Stromal cell of bone marrow (primary cell): ENCODE measurements around the gene PFKFB2.

Source experiments
- DNase-seq: peaks from one replicate; pipeline ENCODE4 v3.0.0-alpha.2; 2012; ENCODE audit warnings: low read depth

The PFKFB2 gene

DNA sequence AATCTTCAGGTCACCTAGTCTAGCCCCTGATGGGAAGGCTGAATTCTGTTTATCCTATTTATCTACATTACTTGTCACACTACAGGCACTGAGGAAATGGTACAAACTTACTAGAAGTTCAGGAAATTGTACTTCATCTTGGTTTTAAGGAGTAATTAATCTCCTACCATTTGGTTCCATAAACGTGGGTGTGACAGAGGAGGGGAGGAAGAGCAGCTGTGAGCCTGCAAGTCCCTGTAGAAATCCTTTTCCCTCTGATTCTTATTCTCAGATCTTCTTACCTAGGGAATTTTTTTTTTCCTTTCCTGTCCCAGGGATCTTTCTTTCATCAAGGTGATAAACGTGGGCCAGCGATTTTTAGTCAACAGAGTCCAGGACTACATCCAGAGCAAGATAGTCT, 14.1 kb downstream of the PFKFB2 start:
- no peak for DNase-seq

DNA sequence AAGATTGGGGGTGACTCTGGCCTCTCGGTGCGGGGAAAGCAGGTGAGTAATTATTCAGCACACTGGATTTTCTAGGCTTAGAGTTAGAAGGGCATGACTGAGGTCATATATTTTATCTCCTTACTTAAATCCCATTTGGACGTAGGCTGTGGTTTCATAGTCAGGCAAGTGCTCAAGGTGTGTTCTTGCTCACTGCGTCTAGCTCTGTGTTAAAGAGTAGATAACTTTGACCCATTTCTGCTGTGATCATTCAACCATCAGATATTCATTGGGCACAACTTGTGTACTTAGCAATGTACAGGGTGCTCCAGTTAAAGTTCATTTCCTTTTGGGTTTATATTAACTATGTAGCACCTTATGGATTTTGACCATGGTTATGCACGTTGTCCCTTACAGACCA, 14.6 kb downstream of the PFKFB2 start:
- no peak for DNase-seq

DNA sequence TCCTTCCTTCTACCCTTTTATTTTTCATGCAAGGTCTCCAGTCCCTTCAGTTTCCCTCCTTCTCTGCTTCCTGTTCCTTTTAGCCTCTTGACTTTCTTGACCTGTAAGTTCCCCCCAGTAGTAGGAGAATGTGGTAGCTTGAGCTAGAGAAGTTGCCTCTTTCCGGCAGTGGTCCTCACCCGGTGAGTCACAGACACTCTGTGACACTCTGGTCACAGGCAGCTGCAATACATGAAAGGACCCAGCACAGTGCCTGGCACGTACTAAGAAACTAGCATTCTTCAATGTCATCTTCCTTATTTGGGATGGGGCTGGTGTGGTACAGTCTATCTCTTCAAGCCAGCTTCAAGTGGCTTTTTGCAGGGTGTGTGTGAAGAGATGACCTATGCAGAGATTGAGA, 16.0 kb downstream of the PFKFB2 start:
- no peak for DNase-seq

DNA sequence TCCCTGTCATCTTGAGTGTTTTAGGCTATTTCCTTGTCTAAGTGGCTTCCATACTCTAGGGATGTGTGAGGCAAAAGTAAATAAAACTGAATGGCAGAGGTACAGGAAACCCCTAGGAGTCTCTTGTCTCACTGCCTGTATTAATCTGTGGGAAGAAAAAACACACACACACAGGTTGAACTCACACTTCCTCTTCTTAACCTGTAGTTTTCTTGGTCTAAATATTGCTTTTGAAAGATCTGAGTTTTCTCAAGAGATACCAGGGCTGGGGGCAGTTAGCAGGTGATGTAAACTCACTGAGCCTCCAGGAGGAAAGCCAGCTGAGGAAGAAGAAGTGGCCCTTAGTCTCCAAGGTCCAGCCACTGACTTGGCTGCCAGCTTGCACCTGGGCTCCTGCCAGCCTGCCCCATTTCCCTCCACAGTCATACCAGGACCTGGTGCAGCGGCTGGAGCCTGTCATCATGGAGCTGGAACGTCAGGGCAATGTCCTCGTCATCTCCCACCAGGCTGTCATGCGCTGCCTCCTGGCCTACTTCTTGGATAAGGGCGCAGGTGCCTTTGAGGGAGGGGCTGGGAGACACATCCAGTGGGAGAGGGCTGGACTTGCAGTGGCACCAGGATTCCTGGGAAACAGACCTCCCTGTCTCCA, 16.9 kb downstream of the PFKFB2 start:
- DNase-seq = no peak

DNA sequence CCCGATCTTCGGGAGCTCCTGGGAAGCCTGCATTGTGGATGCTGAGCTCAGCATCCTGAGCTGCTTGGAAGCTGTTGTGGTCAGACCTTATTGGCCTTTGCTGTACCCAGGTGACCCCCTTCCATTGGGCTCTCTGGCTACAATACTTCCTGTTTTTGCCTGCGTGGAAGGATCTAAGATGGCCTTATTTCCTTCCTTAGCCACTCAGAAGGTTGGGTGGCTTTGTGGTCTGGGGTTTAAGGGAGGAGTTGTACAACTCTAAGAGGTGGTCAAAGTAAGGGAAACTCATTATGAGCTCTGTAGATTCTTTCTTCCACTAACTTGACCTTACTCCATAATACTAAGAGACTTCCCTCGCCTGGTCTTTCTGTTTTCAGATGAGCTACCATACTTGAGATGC, 17.7 kb downstream of the PFKFB2 start:
- DNase-seq = no peak

DNA sequence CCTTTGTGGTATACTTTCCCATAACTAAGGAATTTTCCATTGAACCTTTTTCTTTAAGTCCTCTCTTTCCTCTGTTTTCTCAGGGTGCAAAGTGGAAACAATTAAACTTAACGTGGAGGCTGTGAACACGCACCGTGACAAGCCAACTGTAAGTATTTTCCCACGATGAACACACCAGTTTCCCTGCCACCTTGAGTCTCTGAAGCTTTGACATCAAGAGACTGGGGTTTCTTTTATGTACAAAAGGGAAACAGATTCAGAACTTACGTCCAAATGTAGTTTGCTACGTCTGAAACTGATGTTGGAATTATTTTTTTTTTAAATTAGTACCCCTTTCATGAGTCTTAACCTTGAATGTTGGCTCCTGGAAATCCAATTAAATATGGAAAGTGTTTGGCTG, 18.4 kb downstream of the PFKFB2 start:
- DNase-seq = no peak

DNA sequence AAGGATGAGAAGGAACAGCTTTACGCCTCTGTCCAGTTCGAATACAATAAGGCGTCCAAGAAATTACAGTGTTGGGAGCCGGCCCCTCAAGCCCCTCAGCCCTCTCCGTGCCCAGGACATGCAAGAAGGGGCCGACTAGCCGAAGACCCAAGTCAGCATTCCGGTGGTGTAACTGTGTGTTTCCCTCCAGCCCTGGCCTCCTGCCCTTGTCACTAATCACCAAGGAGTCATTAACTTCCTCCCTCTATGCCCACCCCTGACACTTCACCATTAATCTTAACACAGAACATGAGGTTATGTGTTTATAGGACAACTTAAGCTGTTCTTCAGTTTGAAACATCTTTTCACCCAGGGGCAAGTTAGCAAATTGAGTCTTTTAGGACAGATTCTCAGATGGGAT, 19.2 kb downstream of the PFKFB2 start:
- no peak for DNase-seq

DNA sequence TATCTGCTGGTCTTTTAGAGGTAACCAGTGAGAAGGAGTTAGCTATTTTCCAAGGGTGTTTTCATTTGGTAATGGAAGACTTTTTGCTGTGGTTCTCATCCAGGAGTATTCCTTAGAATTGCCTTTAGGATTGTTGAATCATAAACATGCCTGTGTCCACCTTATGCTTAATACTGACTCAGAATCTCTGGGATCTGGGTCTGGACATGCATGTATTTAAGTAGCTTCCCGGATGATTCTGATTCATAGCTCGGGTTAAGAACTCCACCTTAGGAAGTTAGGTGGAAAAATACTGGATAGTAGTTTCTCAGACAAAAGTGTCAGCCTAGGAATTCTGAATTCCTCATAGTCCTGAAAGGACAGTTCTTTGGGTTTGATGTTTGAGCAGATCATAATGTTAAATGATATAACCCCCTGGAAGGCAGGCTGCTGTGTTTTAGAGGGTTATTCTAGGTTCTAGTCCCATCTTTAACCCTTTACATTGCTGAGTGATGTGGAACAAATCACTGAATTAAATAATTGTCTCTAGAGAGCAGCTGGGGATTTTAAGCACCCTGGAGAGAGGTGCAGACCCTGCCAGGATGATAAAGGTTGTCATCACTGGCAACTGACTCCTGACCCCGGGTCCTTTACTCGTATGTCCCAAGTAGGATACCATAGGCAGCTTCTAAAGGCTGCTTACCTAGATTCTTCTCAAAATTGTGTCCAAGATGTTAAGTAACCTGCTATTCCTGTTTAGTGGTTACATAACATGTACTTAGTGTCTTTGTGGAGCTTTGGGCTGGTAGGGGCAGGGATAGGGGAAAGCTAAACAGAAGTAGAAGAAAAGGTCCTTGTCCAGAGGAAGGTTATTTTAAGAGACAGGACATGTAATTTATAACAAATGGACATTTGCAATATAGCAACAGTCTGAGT, 21.1 kb downstream of the PFKFB2 start:
- no peak for DNase-seq

DNA sequence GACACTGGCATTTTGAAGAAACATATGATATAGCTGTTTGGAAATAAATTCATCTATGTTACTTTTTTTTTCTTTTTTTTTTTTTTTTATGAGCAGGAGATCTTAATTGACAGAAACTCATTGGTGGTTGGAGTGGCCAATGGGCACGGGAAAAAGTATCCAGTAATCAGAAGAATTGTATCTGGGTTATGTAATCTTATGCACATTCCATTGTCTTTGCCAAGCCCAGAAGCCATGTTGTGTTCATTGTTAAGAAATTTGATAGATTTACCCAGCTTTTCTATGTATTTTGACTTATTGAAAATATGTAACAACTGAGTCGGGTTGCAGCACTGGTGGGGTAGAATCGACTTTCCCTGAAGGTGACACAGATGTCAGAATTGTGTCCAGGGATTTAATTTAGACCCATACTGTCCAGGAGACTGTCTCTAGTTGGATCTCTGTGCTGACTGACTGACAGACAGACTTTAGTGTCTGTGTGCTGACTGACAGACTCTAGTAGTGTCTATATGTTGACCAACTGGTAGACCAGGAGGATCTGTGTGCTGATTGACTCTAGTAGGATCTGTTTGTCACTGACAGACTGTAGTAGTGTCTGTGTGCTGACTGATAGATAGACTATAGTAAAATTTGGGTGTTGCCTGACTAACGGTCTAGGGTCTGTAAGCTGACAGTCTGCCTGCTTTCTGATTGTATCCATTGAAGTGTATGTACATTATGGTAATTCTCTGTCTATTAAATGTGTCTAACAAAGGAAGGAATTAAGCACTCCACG, 23.3 kb downstream of the PFKFB2 start:
- DNase-seq = no peak

DNA sequence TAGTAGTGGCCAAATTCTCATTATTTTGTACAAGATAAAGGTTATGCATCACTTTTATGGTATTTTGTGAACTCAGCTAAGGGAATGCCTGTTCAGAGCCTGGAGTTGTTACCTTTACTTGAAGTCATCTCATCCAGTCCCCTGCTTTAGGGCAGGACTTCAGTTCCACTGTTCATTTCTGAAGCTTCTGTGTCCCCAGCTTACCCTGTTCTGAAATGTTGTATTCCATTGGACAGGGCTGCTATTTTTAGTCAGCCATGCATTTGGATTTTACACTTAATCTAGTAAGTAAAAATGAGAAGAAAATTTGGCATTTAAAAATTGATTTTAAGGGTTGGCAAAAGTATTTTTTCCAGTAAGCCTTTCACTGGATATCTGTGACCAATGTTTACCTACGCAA, 23.9 kb downstream of the PFKFB2 start:
- no peak for DNase-seq

DNA sequence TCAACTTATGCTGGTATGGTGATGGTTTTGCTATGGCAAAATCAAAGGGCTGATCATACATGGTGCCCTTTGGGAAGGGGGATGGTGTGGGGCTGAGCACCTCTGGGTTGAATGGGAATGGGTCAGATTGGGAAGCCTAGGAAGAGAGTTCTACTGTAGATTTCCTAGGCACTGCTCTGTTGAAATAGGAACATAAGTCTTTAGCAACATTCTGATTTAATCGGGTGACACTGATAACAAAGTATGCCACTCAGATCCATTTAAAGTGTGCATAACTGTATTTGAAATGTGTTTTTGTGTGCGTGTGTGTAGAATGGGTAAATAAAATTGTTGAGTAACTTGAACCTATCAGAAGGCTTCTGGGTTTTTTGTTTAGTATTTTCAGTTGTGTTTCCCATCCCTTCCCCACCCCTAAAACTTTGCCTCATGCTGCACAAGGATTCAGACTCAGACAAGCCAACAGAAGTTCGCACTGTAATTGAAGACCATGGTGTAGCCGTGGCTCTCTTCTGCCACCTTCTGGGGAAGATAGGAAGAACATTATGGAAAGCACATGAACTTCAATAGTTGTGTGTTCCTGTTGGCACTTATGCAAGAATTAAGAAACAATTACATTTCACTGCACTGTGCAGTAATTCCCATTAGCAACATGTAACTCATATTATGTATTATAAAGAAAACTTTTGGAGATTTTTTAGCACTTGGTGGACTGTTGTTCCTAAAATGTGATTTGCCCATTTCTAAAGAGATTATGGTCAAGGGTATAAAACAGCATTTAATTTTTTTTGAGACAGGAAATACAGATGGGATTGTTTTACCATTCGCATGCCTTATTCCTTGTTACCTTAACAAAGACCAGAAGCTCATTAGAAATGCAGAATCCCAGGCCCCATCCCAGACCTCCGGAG, 24.6 kb downstream of the PFKFB2 start:
- peak; percentile 75 for DNase-seq

DNA sequence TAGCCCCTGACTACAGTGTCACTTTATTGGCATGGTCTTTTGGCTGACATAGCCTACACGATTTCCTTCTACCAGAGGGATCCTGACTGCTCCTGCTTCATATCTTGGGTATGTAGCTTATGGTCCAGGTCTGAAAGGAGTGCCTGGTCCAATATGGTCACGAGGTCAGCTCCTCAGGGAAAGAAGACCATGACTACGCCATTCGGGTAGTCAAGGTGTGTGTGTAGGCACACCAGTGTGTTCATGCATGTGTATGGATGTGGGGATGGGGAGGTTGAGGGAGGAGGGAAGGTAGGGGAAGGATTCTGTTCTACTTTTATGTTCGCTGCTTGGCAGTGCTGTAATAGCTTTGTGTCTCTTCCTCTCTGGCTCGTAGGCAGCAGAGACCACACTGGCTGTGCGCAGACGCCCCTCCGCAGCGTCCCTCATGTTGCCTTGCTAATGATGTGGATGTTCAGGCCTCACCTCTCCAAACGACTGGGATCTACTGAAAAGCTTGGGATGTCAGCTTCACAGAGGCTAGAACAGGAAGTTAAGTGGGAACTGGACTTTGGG, 25.6 kb downstream of the PFKFB2 start:
- DNase-seq = no peak

DNA sequence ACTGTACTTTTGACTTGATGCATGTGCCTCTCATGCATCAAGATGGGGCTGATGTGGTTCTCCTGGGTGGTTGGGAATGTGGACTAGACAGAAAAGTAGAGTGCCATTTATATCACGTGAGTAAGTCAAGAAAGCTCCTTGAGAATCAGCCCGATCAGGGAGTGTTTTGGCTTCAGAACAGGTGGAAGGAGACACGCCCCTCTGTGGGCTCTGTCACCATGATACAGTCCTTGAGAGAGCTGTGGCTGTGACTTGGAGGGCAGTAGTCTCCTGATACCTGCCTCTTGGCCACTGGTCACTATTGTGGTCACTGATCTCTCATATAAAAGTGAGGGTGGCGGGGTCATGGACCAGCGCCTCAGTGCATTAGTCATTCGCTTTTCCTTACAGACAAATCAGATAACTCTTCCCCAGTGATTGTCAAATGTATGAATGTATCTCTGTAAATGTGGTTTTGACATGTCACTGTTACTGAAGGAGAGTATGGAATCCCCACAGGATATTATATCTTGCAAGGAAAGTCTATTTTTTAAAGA, 26.7 kb downstream of the PFKFB2 start:
- DNase-seq = no peak

DNA sequence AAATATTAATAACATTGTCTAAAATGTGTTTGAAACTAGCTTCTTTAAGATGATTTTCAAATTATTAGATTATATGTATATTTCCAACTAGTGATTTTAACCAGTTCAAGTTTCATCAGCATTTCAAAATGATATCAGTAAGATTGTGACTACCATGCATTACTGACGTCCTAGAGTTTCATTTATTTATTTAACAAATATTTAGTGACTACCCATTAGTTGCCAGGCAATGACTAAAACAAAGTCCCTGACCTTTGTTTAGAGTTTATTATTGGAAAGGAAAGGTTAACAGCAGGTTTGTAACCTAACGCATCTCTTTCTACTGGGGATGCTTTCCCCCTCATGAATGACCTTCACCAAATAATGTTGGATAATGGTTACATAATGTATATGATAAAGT, 28.0 kb downstream of the PFKFB2 start:
- DNase-seq = no peak

DNA sequence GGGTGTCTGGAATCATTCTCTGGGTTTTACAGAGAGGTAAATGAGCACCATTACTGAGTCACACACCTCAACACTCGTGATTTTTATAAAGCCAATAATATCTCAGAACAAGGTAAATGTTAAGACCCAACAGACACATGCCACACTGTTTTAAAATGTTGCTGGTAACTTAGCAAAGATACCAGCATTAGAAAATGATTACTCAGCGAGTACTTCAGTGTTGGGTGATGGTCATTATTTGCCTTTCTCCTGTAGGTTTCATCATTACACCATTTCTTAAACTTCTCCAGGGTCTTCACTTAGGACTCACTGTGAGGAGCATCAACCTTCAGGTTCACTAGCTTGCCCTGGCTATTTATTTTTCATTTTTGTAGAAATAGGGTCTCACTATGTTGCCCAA, 28.7 kb downstream of the PFKFB2 start:
- DNase-seq = no peak

DNA sequence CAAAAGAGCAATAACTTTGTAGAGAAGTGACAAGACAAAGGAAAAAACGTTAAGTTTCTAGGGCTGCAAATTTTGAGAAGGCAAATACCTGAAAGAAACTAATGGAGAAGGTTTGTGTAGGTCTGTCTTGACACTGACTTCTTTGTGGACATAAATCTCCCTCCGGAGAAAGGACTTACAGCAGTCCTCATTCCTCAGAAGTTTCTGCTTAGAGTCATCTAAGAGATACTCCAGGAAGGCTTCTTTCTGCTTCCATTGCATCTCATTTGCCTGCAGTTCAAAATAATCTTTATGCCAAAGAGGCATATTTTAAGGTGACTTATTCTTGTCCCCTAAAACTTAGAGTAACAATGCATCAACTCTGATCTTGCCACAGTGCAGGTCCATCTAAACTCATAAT, 31.2 kb downstream of the PFKFB2 start:
- no peak for DNase-seq

DNA sequence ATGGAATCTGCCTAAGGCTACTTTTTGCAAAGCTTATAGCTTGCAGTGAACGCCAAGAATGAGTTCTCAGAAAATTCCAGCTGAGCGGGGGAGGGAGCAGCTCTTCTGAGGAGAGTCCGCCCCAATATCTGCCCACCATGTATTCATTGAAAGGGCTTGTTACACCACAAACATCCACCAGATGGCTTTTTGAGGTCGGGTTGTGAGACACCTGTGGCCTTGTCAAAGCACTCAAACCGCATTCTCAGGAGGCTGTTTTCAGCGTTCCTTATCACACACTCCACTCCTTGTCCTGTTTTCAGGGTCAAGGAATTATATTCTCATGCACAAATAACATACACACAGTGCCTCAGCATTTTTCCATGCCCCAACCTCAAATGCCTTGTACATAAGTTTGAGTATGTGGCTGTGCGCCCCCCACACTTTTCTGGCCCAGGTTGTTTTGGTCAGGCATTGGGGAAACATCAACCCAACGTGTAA, 31.7 kb downstream of the PFKFB2 start:
- DNase-seq = no peak

DNA sequence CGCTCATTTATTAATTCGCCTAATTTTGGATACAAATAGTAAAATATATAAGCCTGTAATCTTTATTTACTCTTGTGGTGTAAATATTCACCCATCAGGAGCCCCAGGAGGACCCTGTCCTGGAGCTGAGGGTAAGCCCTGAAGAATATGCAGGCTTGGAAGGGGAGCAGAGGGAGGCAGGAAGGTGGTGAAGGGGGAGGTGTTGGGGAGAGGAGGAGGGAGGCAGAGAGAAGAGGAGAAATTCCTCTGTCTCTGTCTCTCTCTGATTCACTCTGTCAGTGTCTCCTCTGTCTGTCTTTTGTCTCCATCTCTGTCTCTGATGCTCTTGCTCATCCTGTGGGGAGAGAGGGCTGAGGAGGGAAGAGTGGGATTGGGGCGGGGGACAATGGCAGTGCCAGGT, 32.8 kb downstream of the PFKFB2 start:
- no peak for DNase-seq

DNA sequence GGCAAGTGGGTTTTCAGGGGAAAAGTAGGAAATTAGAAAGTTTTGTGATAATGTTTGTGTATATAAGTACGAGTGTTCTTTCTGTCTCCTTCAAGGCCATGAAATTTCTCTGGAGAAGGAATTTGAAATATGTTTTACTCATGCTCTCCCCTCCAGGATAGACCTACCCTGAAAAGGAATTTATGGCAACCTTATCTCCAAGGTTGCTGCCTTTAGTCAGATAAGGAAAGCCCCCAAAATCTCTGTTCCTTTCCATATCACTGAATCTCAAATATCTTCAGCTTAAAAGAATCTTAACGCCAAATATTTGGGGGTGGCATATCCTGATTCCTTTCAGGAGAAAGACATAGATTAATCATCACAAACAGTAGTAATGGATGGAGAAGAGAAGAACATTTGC, 35.1 kb downstream of the PFKFB2 start:
- DNase-seq = no peak

DNA sequence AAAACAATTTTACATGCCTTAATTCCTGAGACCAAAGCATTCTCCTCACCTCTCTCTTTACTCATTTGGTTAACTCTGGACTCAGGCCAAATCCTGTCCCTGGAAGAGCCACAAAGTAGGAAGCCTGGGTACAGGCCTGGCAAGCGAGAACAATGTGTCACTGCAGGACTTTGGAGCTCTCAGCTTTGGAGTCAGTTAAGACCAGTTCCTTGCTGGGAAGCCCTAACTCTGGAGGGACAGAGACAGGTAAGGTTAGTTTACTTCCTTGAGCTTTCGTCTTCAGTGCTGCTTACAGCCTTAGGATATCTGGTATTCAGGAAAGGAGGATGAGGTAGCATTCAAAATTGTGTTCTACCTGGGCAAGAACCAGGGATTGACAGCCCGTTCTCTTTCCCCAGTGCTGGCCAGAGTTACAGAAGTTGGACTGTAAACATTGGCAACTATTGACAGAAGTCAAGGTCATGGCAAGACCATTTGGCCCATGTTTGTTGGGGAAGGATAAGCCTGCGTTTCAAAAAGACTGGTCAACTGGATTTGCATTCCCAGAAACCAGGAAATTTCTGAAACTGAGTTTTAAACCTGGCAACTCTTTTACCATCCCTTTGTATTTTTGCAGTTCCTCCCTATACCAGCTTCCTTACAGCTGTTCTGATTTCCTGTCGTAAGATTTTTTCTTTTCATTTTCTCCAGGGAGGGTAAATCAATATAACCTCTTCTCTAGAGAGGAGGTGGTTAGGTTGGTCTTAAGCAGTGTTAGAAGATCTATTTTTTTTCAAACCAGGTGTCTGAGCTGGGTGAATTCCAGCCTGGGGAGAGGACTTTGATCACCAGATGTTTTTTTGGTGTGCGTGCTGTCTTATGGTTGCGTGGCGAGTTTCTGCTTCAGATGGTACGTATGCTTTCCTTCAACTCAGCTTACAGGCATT, 35.9 kb downstream of the PFKFB2 start, which contains the start of gene C4BPB:
Gene C4BPB, plus strand, starts transcription at position 160 of the 926 bp plus-strand sequence. Its CDS starts 672 bp downstream, at position 832.
- DNase-seq = no peak
